ENCODE measurements around the gene ZNF668.

Gene ZNF668

DNA sequence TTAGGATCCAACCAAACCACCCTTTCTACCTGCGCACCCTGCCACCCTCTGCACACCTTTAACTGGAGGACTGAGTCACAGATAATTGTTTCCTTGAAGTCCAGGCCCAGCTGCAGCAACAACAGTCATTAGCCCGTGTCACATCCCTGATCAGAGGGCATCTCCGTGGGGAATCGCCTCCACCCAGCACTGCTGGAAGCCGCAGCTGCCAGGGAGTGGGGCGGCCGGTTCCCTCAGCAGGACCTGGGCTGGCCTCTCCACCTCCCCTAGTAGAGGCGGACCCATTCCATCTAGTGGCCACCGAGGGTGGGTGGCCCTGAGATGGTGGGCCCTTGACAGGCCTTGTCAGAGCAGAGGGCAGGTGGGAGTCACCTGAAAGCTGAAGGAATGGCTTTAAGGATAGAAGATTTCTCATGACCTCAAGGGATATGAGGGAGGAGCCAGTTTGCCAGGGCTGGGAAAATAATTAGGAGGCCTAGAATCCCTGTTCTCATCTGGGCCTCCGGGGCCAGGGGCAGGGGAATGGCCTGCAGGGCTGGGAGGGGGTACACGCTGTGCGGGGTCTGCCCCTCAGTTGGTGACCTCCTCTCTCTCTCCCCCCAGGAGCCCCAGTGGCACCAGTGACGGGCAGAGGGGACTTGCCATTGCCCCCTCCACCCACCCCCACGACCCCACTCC, 8.5 kb upstream of the ZNF668 start:
- in situ Hi-C loops (cut with MboI; ENCODE audit: low sequenced_read_pairs), result loop anchor here (25.0 kb wide), 1 partner anchor 780 kb away; the partner anchor contains the start of gene ZNF267

GRCh38 chr16:31081428-31082351, 7.7 kb upstream of the ZNF668 start:
- in situ Hi-C loops (cut with MboI; ENCODE audit: low sequenced_read_pairs), result loop anchor here (25.0 kb wide), 1 partner anchor 781 kb away; the partner anchor contains the start of gene ZNF267

DNA sequence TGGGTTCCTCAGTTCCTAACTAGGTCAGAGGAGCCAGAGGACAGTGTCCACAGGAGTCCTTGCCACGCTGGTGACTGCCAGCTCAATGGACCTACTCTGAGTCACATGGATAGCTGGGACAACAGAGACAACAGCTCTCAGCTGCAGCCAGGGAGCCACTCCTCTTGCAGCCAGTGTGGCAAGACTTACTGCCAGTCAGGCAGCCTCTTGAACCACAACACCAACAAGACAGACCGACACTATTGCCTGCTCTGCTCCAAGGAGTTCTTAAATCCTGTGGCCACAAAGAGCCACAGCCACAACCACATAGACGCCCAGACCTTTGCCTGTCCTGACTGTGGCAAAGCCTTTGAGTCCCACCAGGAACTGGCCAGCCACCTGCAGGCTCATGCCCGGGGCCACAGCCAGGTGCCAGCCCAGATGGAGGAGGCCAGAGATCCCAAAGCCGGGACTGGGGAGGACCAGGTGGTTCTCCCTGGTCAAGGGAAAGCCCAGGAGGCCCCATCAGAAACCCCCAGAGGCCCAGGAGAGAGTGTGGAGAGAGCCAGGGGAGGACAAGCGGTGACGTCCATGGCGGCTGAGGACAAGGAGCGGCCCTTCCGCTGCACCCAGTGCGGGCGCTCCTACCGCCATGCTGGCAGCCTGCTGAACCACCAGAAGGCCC, 6.8 kb upstream of the ZNF668 start:
- in situ Hi-C loops (cut with MboI; ENCODE audit: low sequenced_read_pairs), result loop anchor here (25.0 kb wide), 1 partner anchor 781 kb away; the partner anchor contains the start of gene ZNF267

GRCh38 chr16:31080035-31080629, 6.1 kb upstream of the ZNF668 start:
- in situ Hi-C loops (cut with MboI; ENCODE audit: low sequenced_read_pairs), result loop anchor here (25.0 kb wide), 1 partner anchor 782 kb away; the partner anchor contains the start of gene ZNF267

DNA sequence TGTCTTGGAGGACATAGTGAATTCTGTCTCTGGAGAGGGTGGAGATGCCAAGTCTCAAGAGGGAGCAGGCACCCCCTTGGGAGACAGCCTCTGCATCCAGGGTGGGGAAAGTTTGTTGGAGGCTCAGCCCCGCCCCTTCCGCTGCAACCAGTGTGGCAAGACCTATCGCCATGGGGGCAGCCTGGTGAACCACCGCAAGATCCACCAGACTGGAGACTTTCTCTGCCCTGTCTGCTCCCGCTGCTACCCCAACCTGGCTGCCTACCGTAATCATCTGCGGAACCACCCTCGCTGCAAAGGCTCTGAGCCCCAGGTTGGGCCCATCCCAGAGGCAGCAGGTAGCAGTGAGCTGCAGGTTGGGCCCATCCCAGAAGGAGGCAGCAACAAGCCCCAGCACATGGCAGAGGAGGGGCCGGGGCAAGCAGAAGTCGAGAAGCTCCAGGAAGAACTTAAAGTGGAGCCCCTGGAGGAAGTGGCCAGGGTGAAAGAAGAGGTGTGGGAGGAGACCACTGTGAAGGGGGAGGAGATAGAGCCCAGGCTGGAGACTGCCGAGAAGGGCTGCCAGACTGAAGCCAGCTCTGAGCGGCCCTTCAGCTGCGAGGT, 5.4 kb upstream of the ZNF668 start:
- in situ Hi-C loops (cut with MboI; ENCODE audit: low sequenced_read_pairs), result loop anchor here (10.0 to 25.0 kb wide), 2 partner anchors 375 to 783 kb away; partner anchors contain the start of genes ARMC5 and ZNF267

DNA sequence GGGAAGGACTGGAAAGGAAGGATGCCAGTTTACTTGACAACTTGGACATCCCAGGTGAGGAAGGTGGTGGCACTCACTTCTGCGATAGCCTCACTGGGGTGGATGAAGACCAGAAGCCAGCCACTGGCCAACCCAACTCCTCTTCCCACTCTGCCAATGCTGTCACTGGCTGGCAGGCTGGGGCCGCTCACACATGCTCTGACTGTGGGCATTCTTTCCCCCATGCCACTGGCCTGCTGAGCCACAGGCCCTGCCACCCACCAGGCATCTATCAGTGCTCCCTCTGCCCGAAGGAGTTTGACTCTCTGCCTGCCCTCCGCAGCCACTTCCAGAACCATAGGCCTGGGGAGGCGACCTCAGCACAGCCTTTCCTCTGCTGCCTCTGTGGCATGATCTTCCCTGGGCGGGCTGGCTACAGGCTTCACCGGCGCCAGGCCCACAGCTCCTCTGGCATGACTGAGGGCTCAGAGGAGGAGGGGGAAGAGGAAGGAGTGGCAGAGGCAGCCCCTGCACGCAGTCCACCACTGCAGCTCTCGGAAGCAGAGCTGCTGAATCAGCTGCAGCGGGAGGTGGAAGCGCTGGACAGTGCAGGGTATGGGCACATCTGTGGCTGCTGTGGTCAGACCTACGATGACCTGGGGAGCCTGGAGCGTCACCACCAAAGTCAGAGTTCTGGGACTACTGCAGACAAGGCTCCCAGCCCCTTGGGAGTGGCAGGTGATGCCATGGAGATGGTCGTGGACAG, 4.7 kb upstream of the ZNF668 start:
- in situ Hi-C loops (cut with MboI; ENCODE audit: low sequenced_read_pairs), result loop anchor here (10.0 to 25.0 kb wide), 2 partner anchors 376 to 784 kb away; partner anchors contain the start of genes ARMC5 and ZNF267

DNA sequence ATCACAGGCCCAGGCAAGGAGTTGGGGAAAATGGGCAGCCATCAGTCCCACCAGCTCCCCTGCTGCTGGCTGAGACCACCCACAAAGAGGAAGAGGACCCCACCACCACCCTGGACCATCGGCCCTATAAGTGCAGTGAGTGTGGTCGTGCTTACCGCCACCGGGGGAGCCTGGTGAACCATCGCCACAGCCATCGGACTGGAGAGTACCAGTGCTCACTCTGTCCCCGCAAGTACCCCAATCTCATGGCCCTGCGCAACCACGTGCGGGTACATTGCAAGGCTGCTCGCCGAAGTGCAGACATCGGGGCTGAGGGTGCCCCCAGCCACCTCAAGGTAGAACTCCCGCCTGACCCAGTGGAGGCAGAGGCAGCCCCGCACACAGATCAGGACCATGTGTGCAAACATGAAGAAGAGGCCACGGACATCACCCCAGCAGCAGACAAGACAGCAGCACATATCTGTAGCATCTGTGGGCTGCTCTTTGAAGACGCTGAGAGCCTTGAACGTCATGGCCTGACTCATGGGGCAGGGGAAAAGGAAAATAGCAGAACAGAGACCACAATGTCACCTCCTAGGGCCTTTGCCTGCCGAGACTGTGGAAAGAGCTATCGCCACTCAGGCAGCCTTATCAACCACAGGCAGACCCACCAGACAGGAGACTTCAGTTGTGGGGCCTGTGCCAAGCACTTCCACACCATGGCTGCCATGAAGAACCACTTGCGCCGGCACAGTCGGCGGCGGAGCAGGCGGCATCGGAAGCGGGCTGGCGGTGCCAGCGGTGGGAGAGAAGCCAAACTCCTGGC, 3.8 kb upstream of the ZNF668 start:
- in situ Hi-C loops (cut with MboI; ENCODE audit: low sequenced_read_pairs), result loop anchor here (10.0 to 25.0 kb wide), 2 partner anchors 377 to 785 kb away; partner anchors contain the start of genes ARMC5 and ZNF267

DNA sequence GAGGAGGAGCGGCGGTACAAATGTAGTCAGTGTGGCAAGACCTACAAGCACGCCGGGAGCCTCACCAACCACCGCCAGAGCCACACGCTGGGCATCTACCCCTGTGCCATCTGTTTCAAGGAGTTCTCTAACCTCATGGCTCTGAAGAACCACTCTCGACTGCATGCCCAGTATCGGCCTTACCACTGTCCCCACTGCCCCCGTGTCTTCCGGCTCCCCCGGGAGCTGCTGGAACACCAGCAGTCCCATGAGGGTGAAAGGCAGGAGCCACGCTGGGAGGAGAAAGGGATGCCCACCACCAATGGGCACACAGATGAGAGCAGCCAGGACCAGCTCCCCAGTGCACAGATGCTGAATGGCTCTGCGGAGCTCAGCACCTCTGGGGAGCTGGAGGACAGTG, 3.0 kb upstream of the ZNF668 start:
- in situ Hi-C loops (cut with MboI; ENCODE audit: low sequenced_read_pairs), result loop anchor here (10.0 to 25.0 kb wide), 2 partner anchors 378 to 785 kb away; partner anchors contain the start of genes ARMC5 and ZNF267

DNA sequence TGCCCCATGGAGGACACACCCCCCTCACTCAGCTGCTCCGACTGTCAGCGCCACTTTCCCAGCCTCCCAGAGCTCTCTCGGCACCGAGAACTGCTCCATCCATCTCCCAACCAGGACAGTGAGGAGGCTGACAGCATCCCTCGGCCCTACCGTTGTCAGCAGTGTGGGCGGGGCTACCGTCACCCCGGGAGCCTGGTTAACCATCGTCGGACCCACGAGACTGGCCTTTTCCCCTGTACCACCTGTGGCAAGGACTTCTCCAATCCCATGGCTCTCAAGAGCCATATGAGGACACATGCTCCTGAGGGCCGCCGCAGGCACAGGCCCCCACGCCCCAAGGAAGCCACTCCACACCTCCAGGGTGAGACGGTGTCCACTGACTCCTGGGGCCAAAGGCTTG, 2.3 kb upstream of the ZNF668 start:
- in situ Hi-C loops (cut with MboI; ENCODE audit: low sequenced_read_pairs), result loop anchor here (10.0 to 25.0 kb wide), 2 partner anchors 378 to 786 kb away; partner anchors contain the start of genes ARMC5 and ZNF267

DNA sequence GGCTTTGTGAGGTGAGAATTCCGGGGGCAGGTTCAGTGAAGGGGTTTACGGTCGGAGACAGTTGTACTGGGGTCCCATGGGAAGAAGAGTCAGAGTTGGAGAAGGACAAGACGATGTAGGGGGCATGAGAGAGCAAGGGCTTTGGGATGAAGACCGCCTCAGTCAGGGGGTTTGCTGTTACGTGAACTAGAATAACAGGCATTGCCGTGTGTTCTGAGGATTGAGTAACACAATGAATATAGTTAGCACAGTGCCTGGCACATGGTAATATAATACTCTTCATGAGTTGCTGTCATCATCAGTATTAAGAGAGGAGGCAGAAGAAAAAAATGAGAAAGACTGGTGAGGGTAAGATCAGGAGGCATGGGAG, 759 bp upstream of the ZNF668 start:
- in situ Hi-C loops (cut with MboI; ENCODE audit: low sequenced_read_pairs), result loop anchor here (10.0 to 25.0 kb wide), 2 partner anchors 380 to 788 kb away; partner anchors contain the start of genes ARMC5 and ZNF267

GRCh38 chr16:31073142-31073969, 684 bp downstream of the ZNF668 start:
- in situ Hi-C loops (cut with MboI; ENCODE audit: low sequenced_read_pairs), result loop anchor here (10.0 kb wide), 1 partner anchor 381 kb away; the partner anchor contains the start of gene ARMC5

DNA sequence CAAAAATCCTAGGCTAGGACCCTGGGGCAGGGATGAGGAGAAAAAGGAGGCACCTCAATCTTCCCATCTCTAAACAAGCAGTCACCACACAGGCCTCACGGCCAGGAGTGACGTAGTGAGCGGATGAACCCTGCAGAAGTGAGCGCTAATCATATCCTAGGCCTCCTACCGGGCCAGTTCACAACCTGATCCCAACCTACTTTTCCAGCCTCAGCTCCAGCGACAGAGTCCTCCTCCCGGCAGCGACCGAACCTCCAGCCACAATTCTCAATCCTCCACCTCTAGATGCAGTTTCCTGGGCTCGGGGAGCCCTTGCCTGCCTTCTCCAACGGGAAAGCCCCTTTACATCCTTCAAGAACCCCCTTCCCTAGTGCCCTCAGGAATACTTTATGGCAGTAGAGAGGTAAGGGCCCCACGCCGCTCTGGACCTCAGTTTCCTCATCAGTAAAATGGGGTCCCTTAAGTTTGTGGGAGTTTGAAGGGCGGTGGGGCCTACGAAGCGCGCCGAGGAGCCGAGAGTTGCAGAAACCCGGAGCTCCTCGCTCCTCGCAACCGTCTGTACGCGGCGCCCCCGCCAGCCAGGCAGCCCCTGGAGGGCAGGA, 1.4 kb downstream of the ZNF668 start:
- in situ Hi-C loops (cut with MboI; ENCODE audit: low sequenced_read_pairs), result loop anchor here (10.0 kb wide), 1 partner anchor 382 kb away; the partner anchor contains the start of gene ARMC5

- in situ Hi-C loops (cut with MboI; ENCODE audit: low sequenced_read_pairs), result loop anchor here (10.0 kb wide), 1 partner anchor 383 kb away; the partner anchor contains the start of gene ARMC5
These were observed 2.2 kb downstream of the ZNF668 start for GRCh38 chr16:31071861-31072260.

GRCh38 chr16:31067342-31067741, 6.7 kb downstream of the ZNF668 start:
- in situ Hi-C loops (cut with MboI; ENCODE audit: low sequenced_read_pairs), result no loop called here

- in situ Hi-C loops (cut with MboI; ENCODE audit: low sequenced_read_pairs), result no loop called here
These were observed 9.1 kb downstream of the ZNF668 start for GRCh38 chr16:31064882-31065461.

- in situ Hi-C loops (cut with MboI; ENCODE audit: low sequenced_read_pairs), result no loop called here
These were observed 10.0 kb downstream of the ZNF668 start for GRCh38 chr16:31063843-31064611.
